ENCODE results near the gene ARHGAP22. TPM values are rescaled to one million over a fixed set of nuclear protein-coding genes. Genes with fewer than 3 reads are reported as not detected.

ARHGAP22 gene
- total and polyA plus RNA-seq, 11 donors: 1.1 to 9.5 (median 2.8) TPM

- Histone ChIP-seq H3K36me3 (peaks cover 0 to 14% (median 7%) of the 10 kb centered on the region in 9 donors), H3K27ac (no peak overlapping the region), H3K4me1 (peaks cover 0 to 3% (median 0%) of the 10 kb centered on the region in 12 donors), H3K4me3 (no peak overlapping the region), H3K27me3 (no peaks in the 10 kb centered on the region), H3K9me3 (peaks cover 0 to 9% (median 4%) of the 10 kb centered on the region in 12 donors)
- 94 to 97% (median 96%) methylated on average over 1 of the region's 1 CpG for WGBS, 4 donors
- intact Hi-C loops (cut with DNase I): loop anchor here in 2 of 10 donors (2.0 to 10.0 kb wide), 2 partner anchors 45 to 53 kb away; no protein-coding TSS in a partner anchor
- no peak for TF ChIP-seq CTCF (IDR thresholded peaks at IDR 0.05)
- no peak for TF ChIP-seq POLR2A (IDR thresholded peaks at IDR 0.05)
- DNase-seq (no peak), ATAC-seq (no peak)
Observed at GRCh38 chr10:48417374-48417773, 187.5 kb downstream of the ARHGAP22 start.

- Histone ChIP-seq H3K4me1 (peaks cover 0 to 3% (median 0%) of the 10 kb centered on the region in 12 donors), H3K27me3 (no peaks in the 10 kb centered on the region), H3K27ac (no peak overlapping the region), H3K9me3 (peaks cover 0 to 15% (median 9%) of the 10 kb centered on the region in 12 donors), H3K36me3 (peaks cover 0 to 20% (median 12%) of the 10 kb centered on the region in 9 donors), H3K4me3 (no peak overlapping the region)
- TF ChIP-seq CTCF (IDR thresholded peaks at IDR 0.05) (no peak), POLR2A (IDR thresholded peaks at IDR 0.05) (no peak)
- intact Hi-C loops (cut with DNase I): loop anchor here in 2 of 10 donors (2.0 to 10.0 kb wide), 2 partner anchors 44 to 52 kb away; no protein-coding TSS in a partner anchor
- WGBS, 4 donors: 85 to 92% (median 87%) methylated on average over 2 of the region's 2 CpGs
- no peak for ATAC-seq
- no peak for DNase-seq
Observed at GRCh38 chr10:48416584-48417232, 188.2 kb downstream of the ARHGAP22 start.

GRCh38 chr10:48414778-48415177, 190.1 kb downstream of the ARHGAP22 start:
- TF ChIP-seq POLR2A (IDR thresholded peaks at IDR 0.05) (no peak), CTCF (IDR thresholded peaks at IDR 0.05) (no peak)
- Histone ChIP-seq H3K36me3 (peaks cover 0 to 37% (median 19%) of the 10 kb centered on the region in 9 donors), H3K27me3 (no peaks in the 10 kb centered on the region), H3K4me3 (no peak overlapping the region), H3K4me1 (peaks cover 0 to 3% (median 0%) of the 10 kb centered on the region in 12 donors), H3K9me3 (peaks cover 0 to 19% (median 9%) of the 10 kb centered on the region in 12 donors), H3K27ac (peak overlapping the region in 1 of 12 donors; percentile 22)
- DNase-seq (no peak), ATAC-seq (no peak)
- intact Hi-C loops (cut with DNase I): loop anchor here in 1 of 10 donors (10.0 kb wide), 1 partner anchor 50 kb away; no protein-coding TSS in a partner anchor
- WGBS, 4 donors: 74 to 85% (median 78%) methylated on average over 1 of the region's 1 CpG

- H3K27ac ChIP-seq: no peak overlapping the region
- DNase-seq (no peak), ATAC-seq (no peak)
- H3K4me3 ChIP-seq: no peak overlapping the region
- H3K4me1 ChIP-seq: peaks cover 0 to 3% (median 0%) of the 10 kb centered on the region in 12 donors
- WGBS, 4 donors: 98 to 100% (median 99%) methylated on average over 1 of the region's 1 CpG
- H3K36me3 ChIP-seq: peaks cover 0 to 39% (median 21%) of the 10 kb centered on the region in 9 donors
- no peaks in the 10 kb centered on the region for H3K27me3 ChIP-seq
- intact Hi-C loops (cut with DNase I): loop anchor here in 1 of 10 donors (10.0 kb wide), 1 partner anchor 49 kb away; no protein-coding TSS in a partner anchor
- peaks cover 0 to 19% (median 9%) of the 10 kb centered on the region in 12 donors for H3K9me3 ChIP-seq
- no peak for TF ChIP-seq CTCF (IDR thresholded peaks at IDR 0.05)
- TF ChIP-seq POLR2A (IDR thresholded peaks at IDR 0.05): no peak
Observed at GRCh38 chr10:48414160-48414559, 190.7 kb downstream of the ARHGAP22 start.

Data from heart left ventricle (tissue), 16 donors.